GM21360 (cell line): ENCODE results near the gene C8G.

Source experiments
- ATAC-seq: cut with Tn5 transposase; IDR thresholded peaks from one replicate; pipeline ENCODE4 v1.9.1; 2021; ENCODE audit warnings: mild to moderate bottlenecking, moderate library complexity; ENCODE audit not compliant: unreplicated experiment

Gene C8G

DNA sequence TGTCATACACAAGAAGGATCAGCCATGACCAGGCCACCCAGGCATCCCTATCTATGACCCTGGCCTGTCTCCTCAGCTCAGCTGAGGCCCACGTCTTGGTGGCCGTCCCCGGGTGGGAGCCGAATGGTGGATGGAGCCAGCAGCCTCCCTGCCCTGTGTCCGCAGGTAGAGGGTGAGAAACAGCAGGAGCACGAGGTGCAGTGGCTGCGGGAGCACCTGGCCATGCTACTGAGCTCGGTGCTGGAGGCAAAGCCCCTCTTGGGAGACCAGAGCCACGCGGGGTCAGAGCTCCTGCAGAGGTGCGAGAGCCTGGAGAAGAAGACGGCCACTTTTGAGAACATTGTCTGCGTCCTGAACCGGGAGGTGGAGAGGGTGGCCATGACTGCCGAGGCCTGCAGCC lies 25.0 kb upstream of the C8G start:
- ATAC-seq = no peak

- no peak for ATAC-seq
These were observed 24.3 kb upstream of the C8G start for GRCh38 chr9:136920734-136921231.

DNA sequence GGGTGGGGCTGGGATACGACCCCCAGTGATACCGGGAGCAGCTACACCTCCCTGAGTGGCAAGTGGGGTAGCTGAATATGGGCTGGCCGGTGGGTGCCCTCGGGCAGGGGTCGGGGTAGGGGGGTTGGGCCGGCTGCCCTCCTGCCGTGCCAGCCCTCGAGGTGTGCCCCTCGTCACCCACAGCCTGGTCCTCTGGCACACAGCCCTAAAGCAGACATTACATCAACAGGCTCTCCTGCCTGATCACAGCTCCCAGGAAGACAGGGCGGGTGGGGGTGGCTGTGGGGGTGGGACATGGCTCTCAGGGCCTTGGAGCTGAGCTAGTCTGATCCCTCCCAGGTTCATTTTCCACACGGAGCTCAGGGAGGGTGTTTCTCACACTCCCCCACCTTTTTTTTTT lies 23.7 kb upstream of the C8G start:
- ATAC-seq = no peak

DNA sequence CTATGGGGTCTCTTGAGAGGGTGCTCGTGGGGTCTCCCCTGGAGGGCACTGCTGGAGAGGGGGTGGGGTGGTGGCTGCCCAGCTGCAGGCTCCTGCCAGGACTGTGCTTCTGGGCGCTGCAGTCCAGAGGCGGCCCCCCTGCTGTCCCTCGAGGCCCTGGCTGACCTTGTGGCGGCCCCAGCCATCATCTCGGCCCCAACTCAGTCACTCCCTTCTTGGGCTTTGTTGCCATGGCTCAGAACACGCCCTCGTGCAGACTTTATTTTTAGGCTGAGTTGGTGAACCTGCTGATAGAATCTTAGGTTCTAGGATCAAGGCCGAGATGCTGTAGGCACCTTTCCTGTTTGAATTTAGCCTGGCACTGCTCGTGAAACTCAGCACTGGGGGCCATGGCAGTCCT lies 23.3 kb upstream of the C8G start:
- no peak for ATAC-seq

- ATAC-seq = no peak
These were observed 22.5 kb upstream of the C8G start for GRCh38 chr9:136922540-136922939.

GRCh38 chr9:136923881-136924280 lies 21.2 kb upstream of the C8G start:
- no peak for ATAC-seq

DNA sequence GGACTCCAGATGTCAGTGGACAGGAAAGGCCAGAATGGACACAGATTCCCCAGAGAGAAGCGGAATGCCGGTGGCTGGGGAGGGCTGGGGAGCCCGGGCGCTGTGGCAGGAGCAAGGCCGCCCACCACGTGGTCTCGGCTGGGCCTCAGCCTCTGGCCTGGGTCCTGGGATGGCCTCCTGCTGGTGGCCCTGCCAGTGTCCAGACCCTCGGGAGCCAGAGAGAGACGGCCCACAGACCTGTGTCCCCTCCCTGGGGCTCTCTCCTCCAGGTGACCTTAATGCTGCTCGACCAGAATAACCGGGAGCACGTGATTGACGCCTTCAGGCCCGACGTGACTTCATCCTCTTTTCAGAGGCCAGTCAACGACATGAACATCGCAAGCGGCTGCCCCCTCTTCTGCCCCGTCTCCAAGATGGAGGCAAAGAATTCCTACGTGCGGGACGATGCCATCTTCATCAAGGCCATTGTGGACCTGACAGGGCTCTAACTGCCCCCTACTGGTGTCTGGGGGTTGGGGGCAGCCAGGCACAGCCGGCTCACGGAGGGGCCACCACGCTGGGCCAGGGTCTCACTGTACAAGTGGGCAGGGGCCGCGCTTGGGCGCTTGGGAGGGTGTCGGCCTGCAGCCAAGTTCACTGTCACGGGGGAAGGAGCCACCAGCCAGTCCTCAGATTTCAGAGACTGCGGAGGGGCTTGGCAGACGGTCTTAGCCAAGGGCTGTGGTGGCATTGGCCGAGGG lies 19.5 kb upstream of the C8G start:
- ATAC-seq = no peak

GRCh38 chr9:136926154-136926704 lies 18.8 kb upstream of the C8G start:
- ATAC-seq = no peak

GRCh38 chr9:136926749-136927148 lies 18.3 kb upstream of the C8G start:
- ATAC-seq = no peak

GRCh38 chr9:136927343-136928271 lies 17.4 kb upstream of the C8G start:
- ATAC-seq = no peak

DNA sequence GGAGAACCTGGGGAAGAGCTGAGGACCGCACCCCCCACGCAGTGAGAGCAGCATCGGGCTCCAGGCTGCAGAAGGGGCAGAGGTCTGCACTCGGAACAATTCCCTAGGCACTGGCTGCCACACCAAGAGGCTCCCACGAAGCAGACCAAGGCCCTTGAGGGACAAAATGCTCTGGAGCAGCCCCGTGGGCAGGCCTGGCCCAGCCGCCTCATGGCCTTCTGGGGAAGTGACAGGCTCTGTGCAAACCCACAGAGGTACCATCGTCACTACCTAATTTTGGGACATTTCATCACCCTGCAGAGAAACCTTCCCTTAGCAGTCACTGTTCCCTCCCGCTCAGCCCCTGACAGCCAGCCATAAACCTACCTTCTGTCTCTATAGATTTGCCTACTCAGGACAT lies 16.5 kb upstream of the C8G start:
- no peak for ATAC-seq

DNA sequence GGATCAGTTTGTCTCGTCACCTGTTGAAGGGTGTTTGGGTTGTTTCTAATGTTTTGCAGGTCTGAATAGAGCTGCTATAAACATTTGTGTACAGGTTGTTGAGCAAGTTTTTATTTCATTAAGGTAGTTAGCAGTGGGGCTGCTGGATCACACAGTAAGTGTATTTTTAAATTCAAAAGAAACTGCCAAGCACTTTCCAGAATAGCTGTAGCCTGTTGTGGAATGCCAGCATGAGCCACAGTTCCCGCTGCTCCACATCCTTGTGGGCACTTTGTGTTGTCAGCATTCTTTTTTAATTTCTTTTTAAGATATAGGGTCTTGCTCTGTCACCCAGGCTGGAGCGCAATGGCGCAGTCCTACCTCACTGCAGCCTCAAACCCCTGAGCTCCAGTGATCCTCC lies 15.0 kb upstream of the C8G start:
- no peak for ATAC-seq

GRCh38 chr9:136931611-136932130 lies 13.4 kb upstream of the C8G start:
- no peak for ATAC-seq

DNA sequence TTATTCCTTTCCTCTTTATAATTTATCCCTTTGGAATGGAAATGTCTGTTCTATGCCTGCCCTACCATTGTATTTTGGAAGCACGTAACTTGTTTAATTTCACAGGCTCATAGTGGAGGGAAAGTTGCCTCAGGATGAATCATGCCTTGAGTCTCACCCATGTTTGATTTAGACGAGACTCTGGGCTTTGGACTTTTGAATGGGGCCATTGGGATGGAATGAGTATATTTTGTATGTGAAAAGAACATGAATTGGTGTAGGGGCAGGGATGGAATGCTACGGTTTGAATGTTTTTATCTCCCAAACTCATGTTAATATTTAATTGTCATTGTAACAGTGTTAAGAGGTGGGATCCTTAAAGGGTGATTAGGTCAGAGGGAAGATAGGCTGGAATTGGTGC lies 10.8 kb upstream of the C8G start:
- no peak for ATAC-seq

DNA sequence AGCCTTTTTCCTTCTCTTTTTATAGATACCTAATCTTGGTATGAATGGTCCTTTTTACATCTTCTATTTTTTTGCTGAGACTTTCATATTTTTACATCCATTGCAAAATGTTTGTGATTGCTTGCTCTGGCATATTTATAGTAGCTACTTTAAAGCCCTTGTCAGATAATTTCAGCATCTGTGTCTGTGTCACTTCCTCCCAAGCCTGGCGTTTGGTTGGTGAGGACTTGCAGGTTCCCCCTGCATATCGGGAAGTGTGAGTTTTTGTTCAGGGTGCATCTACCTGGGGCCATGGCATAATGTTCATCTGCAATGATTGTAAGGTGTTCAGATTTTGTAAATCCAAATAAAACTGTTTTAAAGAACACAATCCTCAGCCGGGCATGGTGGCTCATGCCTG lies 9.4 kb upstream of the C8G start:
- no peak for ATAC-seq

GRCh38 chr9:136936645-136937170 lies 8.3 kb upstream of the C8G start:
- ATAC-seq = no peak

- no peak for ATAC-seq
These were observed 7.6 kb upstream of the C8G start for GRCh38 chr9:136937186-136938001.

GRCh38 chr9:136939431-136939995 lies 5.5 kb upstream of the C8G start:
- no peak for ATAC-seq

DNA sequence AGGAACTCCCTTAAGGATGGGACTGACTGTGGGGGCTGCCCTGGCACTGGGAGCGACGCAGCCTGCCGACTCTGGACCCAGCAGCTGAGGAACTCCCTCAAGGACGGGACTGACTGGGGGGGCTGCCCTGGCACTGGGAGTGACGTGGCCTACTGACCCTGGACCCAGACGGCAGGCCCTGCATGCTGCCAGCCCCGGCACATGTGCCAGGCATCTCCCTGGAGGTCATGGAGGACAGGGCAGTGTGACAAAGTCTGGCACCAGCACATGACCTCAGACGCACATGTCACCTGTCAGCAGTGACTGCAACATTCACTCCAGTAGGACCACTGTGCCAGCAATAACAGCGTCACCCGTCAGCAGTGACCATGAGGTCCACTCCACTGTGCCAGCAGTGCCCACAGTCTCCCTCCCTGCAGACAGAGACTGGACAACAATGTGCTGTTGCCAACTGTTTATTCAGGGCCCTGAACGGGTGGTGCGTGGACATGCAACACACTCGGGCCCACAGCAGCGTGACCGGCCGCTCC lies 5.0 kb upstream of the C8G start:
- ATAC-seq = no peak
